RWPE1 (cell line): ENCODE results near the gene VPS37D.
A peak's percentile ranks its signal among the peaks of the same experiment; 100 is the strongest.

Experiments used
- CTCF ChIA-PET: fragments of 350-600 bp; sonication (Branson Sonifier 250); formaldehyde crosslinking; extraction: SDS; loops from one replicate; lab custom pipeline; 2021; lab: Yijun Ruan, JAX
- POLR2A ChIA-PET: fragments of 400-600 bp; formaldehyde crosslinking; extraction: SDS; loops from one replicate; lab custom pipeline; 2020; ENCODE audit warnings: antibody characterized with exemption; ENCODE audit not compliant: low non-redundant PET; lab: Yijun Ruan, JAX
- DNase-seq: peaks from one replicate; pipeline ENCODE4 v3.0.0; 2012; ENCODE audit warnings: low spot score
- H3K27ac ChIP-seq: fragments of 450-650 bp; 2 replicates; pipeline ENCODE4 v1.5.1; 2017
- CTCF ChIP-seq: fragments of 450-650 bp; conservative IDR thresholded peaks from 2 replicates; pipeline ENCODE4 v1.5.1; 2017; ENCODE audit warnings: low read depth, mild to moderate bottlenecking

The VPS37D gene

GRCh38 chr7:73702665-73703064 lies 35.0 kb downstream of the VPS37D start:
- no peak for DNase-seq
- ChIA-PET CTCF (interaction anchor here (0.9 to 1.2 kb wide), 2 partner anchors 23 to 25 kb away, joined by 3 to 4 read pairs; no protein-coding TSS in a partner anchor), POLR2A (no interaction called here)
- peak overlapping the region; percentile 90 for H3K27ac ChIP-seq
- no peak for TF ChIP-seq CTCF

GRCh38 chr7:73703225-73703624 lies 35.6 kb downstream of the VPS37D start:
- ChIA-PET CTCF (interaction anchor here (0.6 to 1.2 kb wide), 2 partner anchors 25 to 108 kb away, joined by 4 read pairs; no protein-coding TSS in a partner anchor), POLR2A (no interaction called here)
- H3K27ac ChIP-seq = peak overlapping the region; percentile 90
- DNase-seq = no peak
- TF ChIP-seq CTCF = no peak

- TF ChIP-seq CTCF = no peak
- CTCF ChIA-PET = interaction anchor here (0.6 to 1.2 kb wide), 4 partner anchors 24 to 336 kb away, joined by 3 to 4 read pairs (median 4); no protein-coding TSS in a partner anchor
- POLR2A ChIA-PET = no interaction called here
- no peak for DNase-seq
- peak overlapping the region; percentile 90 for H3K27ac ChIP-seq
Measured at GRCh38 chr7:73703757-73704639, 36.4 kb downstream of the VPS37D start.

GRCh38 chr7:73704640-73705550 lies 37.3 kb downstream of the VPS37D start:
- CTCF ChIA-PET = interaction anchor here (0.6 to 1.2 kb wide), 5 partner anchors 13 to 335 kb away, joined by 3 to 4 read pairs (median 3); no protein-coding TSS in a partner anchor
- H3K27ac ChIP-seq = peak overlapping the region; percentile 90
- POLR2A ChIA-PET = no interaction called here

GRCh38 chr7:73705551-73705920 lies 37.9 kb downstream of the VPS37D start:
- no peak for TF ChIP-seq CTCF
- DNase-seq = no peak
- ChIA-PET CTCF (interaction anchor here (0.8 to 1.2 kb wide), 6 partner anchors 10 to 99 kb away, joined by 3 to 5 read pairs (median 4); no protein-coding TSS in a partner anchor), POLR2A (no interaction called here)
- peak overlapping the region; percentile 90 for H3K27ac ChIP-seq

More at GRCh38 chr7:73704640-73705550, 37.3 kb downstream of the VPS37D start:
- peak; percentile 67 for DNase-seq
- no peak for TF ChIP-seq CTCF
